Activated gamma-delta T cell treated with anti-CD3 and anti-CD28 coated beads, Interleukin-2, amount 50 U/mL, for 16 hours (primary cell): ENCODE measurements around the gene AK2.

Experiments used
- DNase-seq: peaks from one replicate; pipeline ENCODE4 v3.0.0-alpha.2; 2020; ENCODE audit warnings: low read depth

AK2 gene

GRCh38 chr1:32972814-32973428, 63.8 kb downstream of the AK2 start:
- DNase-seq, result no peak

- no peak for DNase-seq
Observed at GRCh38 chr1:32971576-32971975, 65.1 kb downstream of the AK2 start.

GRCh38 chr1:32971156-32971555, 65.5 kb downstream of the AK2 start:
- no peak for DNase-seq

GRCh38 chr1:32969566-32969965, 67.1 kb downstream of the AK2 start:
- no peak for DNase-seq

- DNase-seq, result no peak
Observed at GRCh38 chr1:32967888-32968568, 68.7 kb downstream of the AK2 start.

GRCh38 chr1:32966900-32967299, 69.8 kb downstream of the AK2 start:
- DNase-seq, result no peak

DNA sequence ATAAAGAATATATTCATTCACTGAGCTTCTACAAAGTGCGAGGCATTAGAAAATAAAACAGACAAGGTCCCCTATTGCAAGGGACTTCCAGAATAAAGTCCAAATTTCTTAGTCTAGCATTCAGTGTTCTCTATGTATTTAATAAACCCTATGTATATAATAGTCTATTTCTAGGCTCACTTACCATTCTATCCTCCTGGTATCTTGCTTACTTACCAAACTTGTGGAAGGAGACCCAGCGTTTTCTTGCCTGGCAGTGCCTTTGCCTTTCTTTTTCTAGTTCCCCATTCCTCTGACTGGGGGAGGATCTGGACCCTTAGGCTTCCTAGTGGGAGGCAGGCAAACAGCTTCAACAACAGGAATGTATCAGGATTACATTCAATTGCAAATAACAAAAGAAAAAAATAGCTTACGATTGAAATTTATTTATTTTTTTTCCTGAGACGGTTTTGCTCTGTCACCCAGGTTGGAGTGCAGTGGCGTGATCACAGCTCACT, 71.4 kb downstream of the AK2 start:
- no peak for DNase-seq

GRCh38 chr1:32964461-32965250, 72.0 kb downstream of the AK2 start, which contains the start of gene RNF19B:
Gene RNF19B (minus strand): TSS chr1:32964809. CDS start chr1:32964685, 124 bp downstream.
- DNase-seq, result peak; percentile 91

GRCh38 chr1:32963746-32964460, 72.8 kb downstream of the AK2 start:
- DNase-seq, result peak; percentile 58

- DNase-seq, result no peak
Observed at GRCh38 chr1:32962248-32962896, 74.3 kb downstream of the AK2 start.

DNA sequence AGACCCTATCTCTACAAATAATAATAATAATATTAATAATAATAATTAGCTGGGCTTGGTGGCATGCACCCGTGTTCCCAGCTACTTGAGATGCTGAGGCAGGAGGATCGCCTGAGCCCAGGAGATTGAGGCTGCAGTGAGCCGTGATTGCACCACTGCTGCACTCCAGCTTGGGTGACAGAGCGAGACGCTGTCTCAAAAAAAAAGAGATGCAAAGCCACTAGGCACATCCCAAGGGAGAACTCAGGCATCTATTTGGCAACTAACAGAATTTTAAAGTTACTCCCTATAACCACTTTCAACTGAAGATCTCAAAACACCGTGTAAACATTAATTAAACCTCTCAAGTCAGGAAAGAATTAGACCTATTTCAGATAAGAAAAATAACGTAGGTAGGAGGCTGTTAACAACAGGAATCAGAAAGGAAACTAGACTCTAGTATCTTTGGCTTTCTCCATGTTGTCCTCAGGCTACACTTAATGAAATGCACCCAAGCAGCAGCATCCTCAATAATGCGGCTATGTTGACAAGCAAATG, 75.8 kb downstream of the AK2 start:
- no peak for DNase-seq

DNA sequence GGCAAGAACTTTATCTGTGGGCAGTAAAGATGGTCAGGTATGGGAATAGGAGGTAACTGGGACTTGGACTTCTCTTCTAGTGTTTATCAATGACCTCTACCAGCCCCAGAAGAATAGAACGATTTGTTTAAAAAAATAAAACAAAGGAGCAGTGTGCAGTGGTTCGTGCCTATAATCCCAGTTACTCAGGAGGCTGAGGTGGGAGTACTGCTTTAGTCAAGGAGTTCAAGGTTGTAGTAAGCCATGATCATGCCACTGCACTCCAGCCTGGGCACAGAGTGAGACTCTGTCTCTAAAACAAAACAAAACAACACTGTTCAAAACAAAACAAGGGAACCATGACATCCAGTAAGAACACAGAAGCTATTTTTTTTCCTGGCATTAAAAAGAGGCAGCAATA, 76.3 kb downstream of the AK2 start:
- no peak for DNase-seq

DNA sequence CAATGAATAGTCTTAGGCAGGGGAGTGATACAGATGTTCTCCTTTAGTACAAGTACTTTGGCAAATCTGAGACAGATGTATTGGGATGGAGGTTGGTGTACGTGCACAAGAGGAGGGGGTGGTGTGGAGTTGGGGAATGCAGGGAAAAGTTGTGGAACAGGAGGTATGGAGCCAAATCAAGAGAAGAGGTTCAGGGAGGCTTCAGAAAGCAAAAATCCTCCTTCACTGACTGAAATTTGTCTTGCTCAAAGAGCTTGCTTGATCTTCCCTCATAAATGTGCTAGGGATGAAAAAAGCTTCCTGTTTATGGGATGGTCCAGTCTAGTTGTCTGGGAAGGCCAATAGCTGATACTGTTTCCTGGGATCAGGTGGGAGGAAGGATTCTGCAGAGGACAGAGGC, 77.9 kb downstream of the AK2 start:
- no peak for DNase-seq
